GM10266 (cell line): ENCODE results near the gene LRRC47.
"Not testable (repeated sequence)": the region's sequence is repeated elsewhere in the genome, so short reads cannot be mapped to it uniquely, and the experiment has no call there.

Experiments
- DNase-seq: peaks from one replicate; pipeline ENCODE4 v3.0.0; 2012; ENCODE audit errors: extremely low spot score
- TF ChIP-seq, protein P1 (sequence below): IDR thresholded peaks from 2 replicates; pipeline ENCODE4 v1.5.1; 2012; ENCODE audit warnings: mild to moderate bottlenecking, low read depth; ENCODE audit not compliant: control insufficient read depth, insufficient read depth; ENCODE audit errors: missing control alignments

The LRRC47 gene

DNA sequence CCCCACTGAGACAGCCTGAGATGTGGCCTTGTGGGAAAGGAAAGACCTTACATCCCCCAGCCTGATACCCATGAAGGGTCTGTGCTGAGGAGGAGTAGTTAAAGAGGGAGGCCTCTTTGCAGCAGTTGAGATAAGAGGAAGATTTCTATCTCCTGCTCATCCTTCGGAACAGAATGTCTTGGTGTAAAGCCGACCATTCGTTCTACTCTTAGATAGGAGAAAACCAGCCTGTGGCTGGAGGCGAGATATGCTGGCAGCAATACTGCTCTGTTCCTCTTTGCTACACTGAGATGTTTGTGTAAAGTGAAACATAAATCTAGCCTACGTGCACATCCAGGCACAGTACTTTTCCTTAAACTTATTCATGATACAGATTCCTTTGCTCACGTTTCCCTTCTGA, 45.6 kb downstream of the LRRC47 start:
- TF ChIP-seq, protein P1, sequence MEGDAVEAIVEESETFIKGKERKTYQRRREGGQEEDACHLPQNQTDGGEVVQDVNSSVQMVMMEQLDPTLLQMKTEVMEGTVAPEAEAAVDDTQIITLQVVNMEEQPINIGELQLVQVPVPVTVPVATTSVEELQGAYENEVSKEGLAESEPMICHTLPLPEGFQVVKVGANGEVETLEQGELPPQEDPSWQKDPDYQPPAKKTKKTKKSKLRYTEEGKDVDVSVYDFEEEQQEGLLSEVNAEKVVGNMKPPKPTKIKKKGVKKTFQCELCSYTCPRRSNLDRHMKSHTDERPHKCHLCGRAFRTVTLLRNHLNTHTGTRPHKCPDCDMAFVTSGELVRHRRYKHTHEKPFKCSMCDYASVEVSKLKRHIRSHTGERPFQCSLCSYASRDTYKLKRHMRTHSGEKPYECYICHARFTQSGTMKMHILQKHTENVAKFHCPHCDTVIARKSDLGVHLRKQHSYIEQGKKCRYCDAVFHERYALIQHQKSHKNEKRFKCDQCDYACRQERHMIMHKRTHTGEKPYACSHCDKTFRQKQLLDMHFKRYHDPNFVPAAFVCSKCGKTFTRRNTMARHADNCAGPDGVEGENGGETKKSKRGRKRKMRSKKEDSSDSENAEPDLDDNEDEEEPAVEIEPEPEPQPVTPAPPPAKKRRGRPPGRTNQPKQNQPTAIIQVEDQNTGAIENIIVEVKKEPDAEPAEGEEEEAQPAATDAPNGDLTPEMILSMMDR, result no peak
- no peak for DNase-seq

DNA sequence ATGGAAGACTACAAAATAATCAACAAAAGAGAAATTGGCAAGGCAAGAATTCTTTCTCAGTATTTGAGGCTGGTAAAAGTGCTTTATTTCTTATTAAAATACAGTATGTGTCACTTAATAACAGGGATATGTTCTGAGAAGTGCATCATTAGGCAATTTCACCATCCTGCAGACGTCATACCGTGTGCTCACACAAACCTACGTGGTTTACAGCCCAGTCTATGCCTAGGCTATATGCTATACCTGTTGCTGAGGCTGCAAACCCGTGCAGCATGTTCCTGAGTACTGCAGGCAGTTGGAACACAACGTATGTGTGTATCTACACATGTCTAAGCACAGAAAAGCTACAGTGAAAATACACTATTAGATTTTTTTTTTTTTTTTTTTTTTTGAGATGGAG, 46.8 kb downstream of the LRRC47 start:
- TF ChIP-seq, protein P1, result no peak
- no peak for DNase-seq

DNA sequence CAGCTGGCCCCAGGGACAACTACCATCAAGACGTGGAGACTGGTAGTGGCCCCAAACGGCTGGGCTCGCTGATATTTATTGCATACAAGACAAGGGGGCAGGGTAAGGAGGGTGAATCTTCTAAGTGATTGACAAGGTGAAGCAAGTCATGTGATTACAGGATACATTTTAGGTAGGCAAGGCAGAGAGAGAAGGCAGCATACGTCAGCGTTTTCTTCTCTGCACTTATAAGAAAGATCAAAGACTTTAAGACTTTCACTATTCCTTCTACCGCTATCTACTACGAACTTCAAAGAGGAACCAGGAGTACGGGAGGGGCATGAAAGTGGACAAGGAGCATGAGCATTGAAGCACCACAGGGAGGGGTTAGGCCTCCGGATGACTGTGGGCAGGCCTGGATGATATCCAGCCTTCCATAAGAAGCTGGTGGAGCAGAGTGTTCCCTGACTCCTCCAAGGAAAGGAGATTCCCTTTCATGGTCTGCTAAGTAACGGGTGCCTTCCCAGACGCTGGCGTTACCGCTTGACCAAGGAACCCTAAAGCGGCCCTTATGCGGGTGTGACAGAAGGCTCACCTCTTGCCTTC, 47.9 kb downstream of the LRRC47 start:
- DNase-seq, result not testable (repeated sequence)

GRCh38 chr1:3747903-3748302, 48.4 kb downstream of the LRRC47 start:
- TF ChIP-seq, protein P1, result no peak
- no peak for DNase-seq

- DNase-seq, result no peak
- TF ChIP-seq, protein P1, result no peak
Measured at GRCh38 chr1:3747522-3747848, 48.8 kb downstream of the LRRC47 start.

DNA sequence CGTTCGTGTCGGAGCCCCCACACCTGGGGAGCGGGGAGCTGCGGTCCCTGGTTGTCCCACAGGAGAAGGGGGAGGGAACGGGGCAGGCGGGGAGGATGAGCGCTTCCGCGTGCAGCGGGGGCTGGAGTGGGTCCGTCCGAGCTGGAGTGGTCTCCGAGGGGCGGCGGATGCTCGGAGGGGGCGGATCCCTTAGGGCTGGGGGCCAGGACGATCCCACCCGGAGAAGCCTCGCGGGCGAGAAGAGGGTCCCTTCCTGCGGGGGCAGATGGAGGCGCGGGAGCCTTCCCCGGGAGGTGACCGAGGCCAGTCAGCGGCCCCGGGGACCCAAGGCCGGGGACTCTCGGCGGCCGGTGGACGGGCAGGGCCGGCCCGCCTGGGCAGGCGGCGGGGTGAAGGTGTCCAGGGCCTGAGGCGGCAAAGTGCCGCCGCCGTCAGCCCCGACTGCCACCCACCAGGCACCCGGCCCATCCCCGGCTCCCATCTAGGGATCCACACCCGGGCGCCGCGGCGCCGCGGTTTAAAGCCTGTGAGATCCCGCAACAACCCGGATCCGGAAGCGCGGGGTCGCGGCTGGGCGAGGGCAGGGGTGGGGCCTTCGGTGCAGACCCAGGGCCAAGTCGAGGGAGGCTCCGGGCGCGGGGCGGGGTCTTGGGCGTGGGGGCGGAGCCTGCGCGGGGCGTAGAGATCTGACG, 49.3 kb downstream of the LRRC47 start:
- TF ChIP-seq, protein P1, result no peak
- DNase-seq, result peak; percentile 98

GRCh38 chr1:3746389-3746829, 49.9 kb downstream of the LRRC47 start:
- TF ChIP-seq, protein P1, result no peak
- DNase-seq, result no peak
